Cerebellar cortex (tissue), 1 donor: ENCODE measurements around the gene TBX1.

Experiments
- DNase-seq: peaks from one replicate; pipeline ENCODE4 v3.0.0-alpha.2; 2015; ENCODE audit warnings: low spot score

Gene TBX1

DNA sequence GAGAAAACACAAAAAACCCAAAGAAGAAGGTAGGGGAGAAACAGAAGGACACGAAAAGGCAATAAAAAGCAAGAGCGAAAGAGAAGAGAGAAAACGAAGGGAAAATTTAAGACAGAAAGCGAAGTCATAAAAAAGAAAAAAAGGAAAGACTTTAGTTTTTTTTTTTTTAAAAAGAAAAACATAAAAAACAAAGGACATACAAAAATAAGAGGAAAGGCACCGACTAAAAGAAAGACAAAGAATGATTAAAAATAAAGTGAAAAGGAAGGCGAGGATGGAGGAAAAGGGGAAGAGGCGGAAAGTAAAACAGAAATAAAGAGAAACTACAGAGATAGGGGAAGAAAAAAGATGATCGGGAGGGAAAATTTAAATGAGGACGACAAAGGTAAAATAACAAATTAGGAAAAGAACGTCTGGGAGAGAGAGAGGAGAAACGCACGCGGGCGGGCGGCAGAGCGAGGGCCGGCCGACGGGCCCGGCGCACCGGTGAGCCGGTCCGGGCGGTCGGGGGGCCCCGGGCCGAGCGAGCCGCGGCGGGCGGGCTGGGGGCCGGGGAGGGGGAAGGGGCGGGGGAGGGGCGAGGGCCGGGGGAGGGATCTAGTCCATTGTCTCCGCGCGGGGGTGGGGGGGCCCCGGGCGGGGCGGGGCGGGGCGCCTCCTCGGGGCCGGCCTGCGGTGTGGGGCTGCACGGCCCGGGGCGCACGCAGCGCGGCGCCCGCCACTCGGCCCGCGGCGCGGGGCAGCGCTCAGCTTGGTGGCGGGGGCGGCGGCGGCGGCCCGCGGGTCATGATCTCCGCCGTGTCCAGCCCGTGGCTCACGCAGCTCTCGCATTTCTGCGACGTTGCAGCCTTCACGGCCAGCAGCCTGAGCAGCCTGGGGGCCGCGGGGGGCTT lies at the start of gene TBX1:
Gene TBX1, plus strand, starts transcription at position 721 of the 893 bp plus-strand sequence. Its CDS starts 66 bp downstream, at position 787.
- no peak for DNase-seq

DNA sequence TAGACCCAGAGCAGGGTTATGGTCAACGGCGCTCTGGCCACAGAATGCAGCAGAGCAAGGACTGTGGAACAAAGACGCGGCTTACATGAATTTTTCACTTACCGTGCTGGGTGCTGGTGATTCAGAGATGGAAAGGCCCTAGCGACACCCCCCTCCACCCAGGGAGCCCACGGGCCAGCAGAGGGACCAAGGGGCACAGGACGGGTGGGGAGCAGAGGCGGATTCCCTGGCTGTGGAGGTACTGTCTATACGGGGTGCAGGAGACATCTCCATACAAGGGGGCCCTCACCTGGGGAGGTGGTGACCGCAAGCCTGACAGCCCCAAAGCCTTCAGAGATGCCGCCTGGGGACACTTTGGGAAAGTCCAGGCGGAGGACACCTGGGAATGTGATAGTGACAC lies 47.3 kb upstream of the TBX1 start:
- DNase-seq, result no peak

DNA sequence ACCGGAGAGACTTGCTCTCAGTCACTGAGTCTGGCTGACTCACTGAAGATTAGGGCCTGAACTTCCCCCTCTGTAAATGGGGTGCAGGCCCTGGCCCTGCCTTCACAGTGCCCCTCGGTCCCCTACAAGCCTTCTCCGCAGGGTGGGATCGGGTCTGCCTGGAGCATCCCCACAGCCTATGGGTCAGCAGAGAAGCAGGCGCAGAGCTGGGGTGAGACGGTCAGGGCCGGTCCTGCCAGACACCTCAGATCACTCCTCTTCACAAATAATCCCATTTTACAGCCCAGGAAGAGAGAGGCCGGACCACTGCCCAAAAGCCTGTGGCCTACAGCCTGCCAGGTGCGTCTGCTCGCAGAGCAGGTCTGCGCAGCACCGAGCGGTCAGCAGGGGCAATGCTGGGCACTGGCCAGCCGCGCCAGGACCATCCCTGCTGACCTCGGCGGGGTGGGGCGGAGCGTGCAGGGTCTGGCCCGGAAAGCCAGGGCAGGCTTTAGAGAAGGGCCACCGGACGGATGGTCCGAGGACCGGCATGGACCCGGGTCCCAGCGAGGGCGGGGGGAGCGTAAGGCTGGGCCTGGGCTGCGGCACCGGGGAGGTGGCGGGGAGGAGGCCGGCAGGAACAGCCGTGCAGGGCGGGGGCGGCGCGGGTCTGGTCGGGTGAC lies 46.8 kb upstream of the TBX1 start:
- DNase-seq, result peak; percentile 23

DNA sequence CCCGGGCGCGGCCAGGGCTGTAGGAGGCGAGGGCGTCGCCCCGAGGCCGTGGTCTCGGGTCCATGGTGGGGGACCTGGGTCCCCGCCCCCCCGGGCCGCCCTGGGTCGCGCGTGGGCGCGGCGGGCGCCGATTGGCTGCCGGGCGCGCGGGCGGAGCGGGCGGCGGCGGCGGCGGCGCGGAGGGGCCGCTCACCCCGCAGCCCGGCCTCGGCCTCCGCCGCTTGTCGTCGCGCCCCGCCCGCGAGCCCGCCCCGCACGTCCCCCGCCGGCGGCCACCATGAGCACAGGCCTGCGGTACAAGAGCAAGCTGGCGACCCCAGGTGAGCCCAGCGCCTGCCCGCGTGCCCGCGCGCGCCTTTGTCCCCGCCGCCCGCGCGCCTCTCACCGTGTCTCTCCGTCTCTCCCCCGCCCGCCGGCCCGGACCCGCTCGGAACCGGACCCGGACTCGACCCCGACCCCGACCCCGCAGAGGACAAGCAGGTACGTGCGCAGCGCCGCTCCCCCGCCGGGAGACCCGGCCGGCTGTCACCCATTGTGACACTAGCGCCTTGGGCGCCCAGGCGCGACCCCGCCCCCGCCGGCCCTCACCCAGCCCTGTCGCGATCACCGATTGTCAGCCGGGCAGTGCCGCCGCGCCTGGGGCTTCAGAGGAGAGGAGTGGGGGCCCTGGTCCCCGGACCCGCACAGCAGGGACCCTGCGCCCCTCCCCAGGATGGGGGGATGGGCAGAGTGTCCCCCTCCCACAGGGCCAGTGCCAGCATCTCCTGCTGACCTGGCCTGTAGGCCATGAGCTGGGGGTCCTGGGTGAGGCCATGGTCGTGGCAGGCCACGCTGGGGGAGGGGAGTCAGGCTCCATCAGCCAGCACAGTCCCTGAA lies 46.0 kb upstream of the TBX1 start, which contains the start of gene SEPTIN5:
Gene SEPTIN5, plus strand, starts transcription at position 192 of the 876 bp plus-strand sequence. Its CDS starts 86 bp downstream, at position 278.
- DNase-seq, result no peak

DNA sequence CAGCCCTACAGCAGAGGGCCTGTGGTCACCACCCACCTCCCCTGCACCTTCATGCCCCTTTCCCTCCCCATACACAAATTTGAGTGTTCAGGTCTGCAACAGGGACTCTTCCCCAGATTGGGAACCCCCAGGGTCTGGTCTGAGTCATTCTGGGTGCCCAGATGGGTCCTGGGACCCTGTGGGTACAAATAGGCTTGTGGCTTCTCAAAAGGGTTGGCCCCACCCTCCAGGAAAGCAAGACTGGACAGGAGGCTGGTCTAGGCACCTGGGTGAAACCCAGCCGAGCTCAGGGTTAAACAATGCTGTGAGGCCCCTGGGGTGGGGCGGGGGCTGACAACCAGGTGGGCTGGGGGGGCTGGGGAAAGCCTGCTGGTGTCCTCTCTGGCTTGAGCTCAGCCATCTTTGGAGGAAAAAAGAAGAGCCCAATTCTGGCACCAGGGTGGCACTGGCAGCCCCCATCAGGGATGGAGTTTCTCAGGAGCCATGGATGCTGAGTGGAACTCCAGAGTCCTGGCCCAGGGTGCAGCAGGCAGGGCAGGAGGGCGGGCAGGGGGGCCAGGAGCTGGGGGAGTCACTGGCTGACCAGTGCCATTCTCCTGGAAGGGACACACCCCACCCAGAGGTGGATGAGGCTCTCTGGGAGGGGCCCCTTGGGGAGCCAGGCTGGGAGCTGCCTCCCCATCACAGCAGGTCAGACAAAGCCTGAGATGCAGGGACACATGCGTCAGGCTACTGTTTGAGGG lies 45.2 kb upstream of the TBX1 start:
- DNase-seq, result no peak

DNA sequence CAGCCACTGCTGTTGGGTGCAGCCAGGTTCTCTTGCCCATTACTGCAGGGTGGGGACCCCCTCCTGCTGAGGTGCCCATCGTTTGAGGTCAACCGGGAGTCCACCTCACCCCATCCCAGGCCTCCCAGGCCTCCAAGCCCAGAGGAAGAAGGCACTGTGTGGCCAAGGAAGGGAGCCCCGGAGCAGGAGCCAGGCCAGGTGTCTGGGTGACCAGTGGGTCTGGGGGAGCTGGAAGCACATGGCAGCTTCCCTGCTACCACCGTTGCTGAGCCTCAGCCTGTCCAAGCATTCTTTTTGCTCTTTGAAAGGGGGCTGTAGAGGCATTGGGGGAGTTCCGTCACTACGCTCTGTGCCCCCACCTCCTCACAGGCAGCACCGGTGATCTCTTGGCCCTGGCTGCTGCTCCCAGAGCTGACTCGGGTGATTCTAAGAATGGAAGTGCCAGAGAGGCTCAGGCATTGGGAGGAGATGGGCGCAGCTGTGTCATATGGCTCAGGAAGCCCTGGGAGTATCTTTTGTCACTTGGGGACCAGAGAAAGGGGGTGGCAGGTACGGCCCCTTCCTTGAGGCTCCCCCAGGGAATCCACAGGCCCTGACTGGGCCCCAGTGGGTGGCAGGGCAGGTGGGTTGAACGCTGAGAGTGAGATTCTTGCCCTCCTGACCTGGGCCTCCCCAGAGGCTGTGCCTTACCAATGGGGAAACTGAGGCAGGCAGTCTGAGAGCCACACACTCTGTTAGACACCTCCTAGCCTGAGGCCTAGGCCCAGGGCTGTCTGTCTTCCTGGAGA lies 44.3 kb upstream of the TBX1 start:
- DNase-seq, result no peak

DNA sequence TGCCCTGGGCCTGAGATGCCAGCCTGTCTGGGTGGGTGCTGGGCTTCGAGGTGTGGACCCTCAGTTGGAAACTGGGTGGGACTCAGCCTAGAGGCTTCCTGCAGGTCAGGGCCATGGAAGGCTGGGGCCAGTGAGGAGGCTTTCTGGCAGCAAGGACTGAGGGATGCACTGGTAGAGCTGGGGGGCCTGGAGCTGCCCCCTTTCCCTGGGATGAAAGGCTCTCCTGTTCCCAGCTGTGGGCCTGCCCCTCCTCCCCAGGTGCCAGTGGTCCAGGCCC lies 43.8 kb upstream of the TBX1 start:
- no peak for DNase-seq

DNA sequence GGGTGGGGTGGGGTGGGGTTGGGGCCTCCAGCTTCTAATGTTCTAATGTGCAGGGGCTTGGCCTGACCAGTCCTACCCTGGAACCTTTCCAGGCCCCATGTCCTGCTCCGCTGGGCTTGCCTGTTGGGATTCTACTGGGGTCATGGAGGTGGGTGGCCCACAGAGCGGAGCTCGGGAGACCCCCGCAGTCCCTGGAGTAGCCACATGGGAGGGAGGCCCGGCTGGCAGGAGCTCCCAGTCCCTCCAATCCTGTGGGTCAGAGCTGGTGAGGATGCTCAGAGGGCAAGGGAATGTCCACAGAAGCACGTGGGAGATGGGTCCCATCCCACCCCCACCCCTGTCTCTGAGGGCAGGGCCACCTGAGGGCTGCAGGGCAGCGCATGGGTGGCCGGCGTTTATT lies 43.4 kb upstream of the TBX1 start:
- DNase-seq, result no peak

DNA sequence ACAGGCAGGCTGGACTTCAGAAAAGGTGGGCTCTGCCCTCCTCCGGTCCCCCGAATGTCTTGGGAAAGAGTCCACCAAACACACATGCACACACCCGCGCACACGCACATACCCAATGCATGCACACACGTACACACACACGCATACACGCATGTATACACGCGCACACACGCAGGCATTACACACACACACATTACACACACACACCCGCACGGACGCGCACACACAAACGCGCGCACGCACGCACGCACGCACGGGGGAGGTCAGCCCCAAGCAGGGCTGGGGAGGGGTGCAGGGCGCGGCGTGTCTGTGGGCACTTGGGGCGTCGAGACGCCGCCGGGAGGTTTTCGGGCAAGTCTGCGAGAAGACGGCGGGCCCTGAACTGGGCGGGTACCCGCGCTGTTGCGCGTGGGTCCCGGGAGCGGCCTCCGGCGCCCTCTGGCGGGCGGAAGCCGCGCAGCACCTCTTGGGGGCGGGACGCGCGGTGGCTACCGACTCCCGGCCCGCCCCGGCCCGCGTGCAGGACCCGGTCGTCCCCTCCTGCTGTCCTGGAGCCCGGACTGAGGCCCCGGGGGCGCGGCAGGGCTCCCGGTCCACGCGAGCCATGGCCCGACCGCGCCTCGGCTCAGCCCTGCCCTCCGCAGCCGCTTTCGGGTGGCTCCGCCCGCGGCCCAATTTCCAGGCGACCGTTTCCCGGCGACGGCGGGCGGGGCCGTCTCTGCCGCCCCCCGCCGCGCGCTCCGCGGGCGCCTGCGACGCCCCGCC lies 42.7 kb upstream of the TBX1 start:
- peak; percentile 59 for DNase-seq

DNA sequence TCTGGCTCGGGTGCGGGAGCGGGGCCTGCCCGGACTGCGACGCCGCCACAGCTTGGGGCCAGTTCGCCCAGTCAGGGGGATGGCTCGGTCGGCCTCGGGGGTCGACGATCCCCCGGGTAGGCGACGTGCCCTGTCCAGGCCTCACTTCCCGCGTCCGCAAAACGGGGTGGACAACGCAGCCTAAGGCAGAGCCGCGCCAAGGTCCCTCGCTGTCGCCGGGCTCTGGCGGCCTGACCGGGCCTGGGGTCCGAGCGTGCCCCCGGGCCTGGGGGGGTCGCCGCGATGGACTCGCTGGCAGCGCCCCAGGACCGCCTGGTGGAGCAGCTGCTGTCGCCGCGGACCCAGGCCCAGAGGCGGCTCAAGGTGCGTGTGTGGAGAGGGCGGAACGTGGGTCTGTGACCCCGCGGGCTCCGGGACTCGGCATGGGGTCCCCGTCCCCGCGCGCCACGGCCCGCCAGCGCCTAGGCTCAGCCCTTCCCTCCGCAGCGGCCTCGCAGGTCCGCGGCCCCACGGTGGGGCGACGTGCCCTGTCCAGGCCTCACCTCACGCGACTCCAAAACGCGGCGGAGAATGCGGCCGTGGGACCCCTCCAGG lies 42.0 kb upstream of the TBX1 start:
- DNase-seq, result no peak

DNA sequence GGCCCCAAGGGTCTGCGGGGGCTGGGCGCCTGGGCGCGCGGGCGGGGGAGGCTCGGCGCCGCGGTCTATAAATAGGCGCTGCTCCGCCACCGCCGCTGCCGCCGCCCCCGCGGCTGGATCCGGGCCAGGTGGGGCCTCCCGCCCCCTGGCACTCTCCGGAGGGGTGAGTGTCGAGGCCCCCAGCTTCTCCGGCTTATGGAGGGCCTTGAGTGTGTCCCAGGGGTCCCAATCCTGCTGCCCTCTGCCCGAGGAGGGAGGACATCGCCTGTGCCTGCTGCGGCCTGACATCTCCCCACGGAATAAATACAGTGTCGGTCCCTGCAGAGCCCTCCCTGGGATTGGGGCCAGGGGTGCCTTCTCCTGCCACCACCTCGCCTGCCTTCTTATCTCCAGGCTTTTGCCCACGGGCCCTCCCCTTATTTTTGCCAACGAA lies 41.5 kb upstream of the TBX1 start:
- DNase-seq, result no peak

DNA sequence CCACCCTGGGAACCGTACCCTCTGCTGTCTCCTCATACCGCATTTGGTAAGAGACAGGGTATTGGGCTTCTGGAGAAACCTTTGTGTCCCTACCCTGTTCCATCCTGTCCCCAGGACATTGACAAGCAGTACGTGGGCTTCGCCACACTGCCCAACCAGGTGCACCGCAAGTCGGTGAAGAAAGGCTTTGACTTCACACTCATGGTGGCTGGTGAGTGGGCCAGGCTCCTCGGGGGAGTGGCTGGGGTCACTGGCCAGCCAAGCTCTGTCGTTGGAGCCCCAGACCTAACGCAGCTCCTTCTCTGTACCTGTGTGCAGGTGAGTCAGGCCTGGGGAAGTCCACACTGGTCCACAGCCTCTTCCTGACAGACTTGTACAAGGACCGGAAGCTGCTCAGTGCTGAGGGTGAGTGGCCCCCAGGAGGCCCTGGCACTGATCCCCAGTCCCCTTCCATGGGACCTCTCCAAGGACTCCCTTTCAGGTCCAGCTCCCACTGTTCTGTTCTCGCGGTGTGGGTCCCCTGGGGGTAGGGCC lies 41.0 kb upstream of the TBX1 start:
- no peak for DNase-seq

DNA sequence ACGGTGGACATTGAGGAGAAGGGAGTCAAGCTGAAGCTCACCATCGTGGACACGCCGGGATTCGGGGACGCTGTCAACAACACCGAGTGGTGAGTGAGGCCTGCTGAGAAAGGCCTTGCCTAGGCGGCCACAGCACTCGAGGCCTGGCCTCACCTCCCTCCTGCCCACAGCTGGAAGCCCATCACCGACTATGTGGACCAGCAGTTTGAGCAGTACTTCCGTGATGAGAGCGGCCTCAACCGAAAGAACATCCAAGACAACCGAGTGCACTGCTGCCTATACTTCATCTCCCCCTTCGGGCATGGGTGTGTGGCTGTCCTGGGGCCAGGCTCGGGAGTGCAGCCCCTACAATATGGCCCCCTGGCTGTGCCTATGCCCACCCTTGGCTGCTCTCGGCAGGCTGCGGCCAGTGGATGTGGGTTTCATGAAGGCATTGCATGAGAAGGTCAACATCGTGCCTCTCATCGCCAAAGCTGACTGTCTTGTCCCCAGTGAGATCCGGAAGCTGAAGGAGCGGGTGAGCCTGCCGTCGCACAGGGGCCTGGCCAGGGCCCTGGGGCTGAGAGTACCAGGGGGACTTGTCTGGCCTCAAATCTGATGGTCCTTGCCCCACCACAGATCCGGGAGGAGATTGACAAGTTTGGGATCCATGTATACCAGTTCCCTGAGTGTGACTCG lies 40.3 kb upstream of the TBX1 start:
- DNase-seq, result no peak

DNA sequence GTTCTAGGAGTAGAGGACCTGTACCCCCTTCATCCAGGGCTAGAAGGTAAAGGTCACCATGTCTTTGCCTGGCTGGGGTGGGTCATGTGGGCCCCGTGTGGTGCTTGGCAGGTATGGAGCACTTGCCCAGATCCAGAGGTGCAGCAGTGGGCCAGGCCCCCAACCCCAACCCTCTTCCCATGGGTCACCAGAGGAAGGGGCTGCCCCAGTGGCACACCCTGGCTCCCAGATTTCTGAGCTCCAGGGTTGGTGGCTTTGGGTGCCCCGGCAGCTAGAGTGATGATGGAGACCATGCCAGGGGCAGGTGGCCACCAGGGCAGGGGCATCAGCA lies 39.6 kb upstream of the TBX1 start:
- no peak for DNase-seq

DNA sequence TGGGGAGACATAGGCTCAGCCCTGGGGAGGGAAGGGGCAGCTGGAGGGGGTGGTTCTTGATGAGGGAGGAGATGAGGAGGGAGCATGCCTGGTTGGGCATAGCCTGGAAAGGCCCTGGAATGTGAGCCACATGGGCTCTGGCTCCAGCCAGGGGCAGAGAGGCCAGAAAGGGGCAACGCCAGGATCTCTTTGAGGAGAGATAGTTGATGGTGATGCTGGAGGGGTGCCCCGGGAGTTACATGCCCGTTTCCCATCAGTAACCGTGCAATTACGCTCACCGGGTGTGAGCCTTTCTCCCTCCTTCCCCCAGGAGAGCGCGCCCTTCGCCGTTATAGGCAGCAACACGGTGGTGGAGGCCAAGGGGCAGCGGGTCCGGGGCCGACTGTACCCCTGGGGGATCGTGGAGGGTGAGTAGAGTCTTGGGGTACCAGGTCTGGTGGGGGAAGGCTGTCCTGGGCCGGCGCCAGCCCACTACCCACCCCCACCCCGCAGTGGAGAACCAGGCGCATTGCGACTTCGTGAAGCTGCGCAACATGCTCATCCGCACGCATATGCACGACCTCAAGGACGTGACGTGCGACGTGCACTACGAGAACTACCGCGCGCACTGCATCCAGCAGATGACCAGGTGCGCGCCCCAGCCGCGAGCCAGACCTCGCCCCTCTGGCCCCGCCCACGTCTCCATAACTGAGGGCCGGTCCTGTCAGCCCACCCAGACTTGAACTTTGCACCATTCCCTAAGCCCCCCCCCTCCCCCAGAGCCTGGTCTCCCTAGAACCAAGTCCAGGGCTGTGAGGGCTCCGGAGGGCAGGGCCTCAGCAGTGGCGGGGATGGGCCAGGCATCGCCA lies 39.0 kb upstream of the TBX1 start:
- DNase-seq, result no peak

DNA sequence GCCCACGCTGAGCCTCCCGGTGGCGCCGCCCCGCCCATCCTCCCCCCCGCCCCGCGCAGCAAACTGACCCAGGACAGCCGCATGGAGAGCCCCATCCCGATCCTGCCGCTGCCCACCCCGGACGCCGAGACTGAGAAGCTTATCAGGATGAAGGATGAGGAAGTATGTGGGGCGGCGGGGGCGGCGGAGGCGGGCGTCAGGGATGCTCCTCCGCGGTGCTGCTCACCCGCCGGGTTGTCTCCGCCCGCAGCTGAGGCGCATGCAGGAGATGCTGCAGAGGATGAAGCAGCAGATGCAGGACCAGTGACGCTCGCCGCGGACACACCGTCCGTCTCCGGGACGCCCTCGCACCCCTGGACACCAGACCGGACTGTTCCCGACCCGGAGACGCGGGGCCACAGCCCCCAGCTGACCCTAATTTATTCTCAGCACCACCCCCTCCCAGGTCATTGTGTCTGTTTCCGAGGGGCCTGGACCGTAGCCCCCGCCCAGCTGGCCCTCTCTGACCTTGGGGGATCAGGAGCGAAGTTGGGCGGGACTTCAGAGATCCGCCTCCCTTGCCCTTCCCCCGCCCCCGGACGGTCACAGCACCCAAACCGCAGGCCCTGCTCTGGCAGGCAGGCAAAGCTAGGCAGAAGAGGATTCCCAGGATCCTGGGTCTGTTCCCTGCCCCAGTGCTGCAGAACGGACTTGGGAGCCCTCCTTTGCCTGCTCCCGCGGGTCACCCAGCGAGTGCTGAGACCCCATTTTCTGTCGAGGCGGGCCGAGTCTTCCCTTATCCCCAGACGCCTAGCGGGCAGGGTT lies 38.2 kb upstream of the TBX1 start:
- no peak for DNase-seq

DNA sequence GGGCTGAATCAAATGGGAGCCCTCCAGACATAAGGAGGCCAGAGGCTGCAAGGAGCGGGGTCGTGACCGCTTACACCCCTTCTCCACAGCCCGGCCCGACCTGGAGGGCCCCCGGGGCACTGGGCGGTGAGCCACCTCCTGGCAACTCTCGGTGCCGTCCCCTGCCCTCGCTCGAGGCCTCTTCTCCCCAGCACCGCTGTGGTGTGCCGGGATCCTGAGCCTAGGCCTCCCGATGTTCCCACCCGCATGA lies 37.7 kb upstream of the TBX1 start:
- no peak for DNase-seq
